RCC 7860 (cell line): ENCODE results near the gene DNAH9.
"Not testable (repeated sequence)": the region's sequence is repeated elsewhere in the genome, so short reads cannot be mapped to it uniquely, and the experiment has no call there.

ENCODE experiments used
- DNase-seq: peaks from one replicate; pipeline ENCODE4 v3.0.0-alpha.2; 2015; ENCODE audit warnings: low spot score
- FAIRE-seq: peaks from 2 replicates; lab custom pipeline; 2012; peaks lifted over from hg19 to GRCh38; lab: Jason Lieb, UNC

The DNAH9 gene

GRCh38 chr17:11900041-11900476 lies 301.8 kb downstream of the DNAH9 start:
- no peak for FAIRE-seq

DNA sequence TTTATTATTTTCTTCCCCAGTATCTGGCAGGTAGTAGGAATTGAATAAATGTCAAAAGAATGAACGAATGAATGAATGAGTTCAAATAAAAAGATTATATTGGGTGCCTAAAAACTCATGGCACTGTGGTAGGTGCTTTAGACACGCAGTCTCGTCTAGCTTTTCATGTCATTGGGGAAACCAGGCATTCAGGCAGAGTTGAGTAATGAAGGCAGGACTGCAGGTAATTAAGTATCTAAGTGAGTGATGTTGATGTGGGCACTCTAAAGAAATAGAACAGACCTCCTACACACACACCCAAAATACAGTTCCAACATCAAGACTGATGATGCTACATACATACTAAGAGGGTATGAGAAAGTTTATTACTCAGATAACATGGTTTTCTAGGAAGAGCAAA lies 302.4 kb downstream of the DNAH9 start:
- no peak for FAIRE-seq
- DNase-seq: no peak

More at GRCh38 chr17:11900041-11900476, 301.8 kb downstream of the DNAH9 start:
- no peak for DNase-seq

GRCh38 chr17:11901931-11902330 lies 303.7 kb downstream of the DNAH9 start:
- no peak for FAIRE-seq
- no peak for DNase-seq

- FAIRE-seq (no peak), DNase-seq (no peak)
These were observed 310.5 kb downstream of the DNAH9 start for GRCh38 chr17:11908711-11909146.

DNA sequence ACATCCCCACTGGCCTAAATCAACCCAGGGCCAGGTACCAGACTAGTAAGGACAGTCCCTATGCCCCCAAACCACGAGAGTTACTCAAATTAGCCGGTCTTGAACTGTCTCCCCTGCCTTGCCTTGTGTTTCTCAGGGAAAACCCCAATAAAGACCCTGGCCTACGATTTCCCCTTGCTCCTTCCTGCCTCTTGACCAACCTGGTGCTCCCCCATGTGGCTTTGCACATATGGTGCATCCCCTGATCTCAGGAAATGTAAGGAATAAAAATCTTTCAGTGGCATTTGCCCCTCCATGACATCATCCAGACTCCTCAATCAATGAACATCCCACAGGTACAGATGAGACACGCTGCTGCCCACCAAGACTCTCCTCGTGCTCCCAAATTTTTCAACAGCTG lies 311.1 kb downstream of the DNAH9 start:
- DNase-seq (no peak), FAIRE-seq (no peak)

DNA sequence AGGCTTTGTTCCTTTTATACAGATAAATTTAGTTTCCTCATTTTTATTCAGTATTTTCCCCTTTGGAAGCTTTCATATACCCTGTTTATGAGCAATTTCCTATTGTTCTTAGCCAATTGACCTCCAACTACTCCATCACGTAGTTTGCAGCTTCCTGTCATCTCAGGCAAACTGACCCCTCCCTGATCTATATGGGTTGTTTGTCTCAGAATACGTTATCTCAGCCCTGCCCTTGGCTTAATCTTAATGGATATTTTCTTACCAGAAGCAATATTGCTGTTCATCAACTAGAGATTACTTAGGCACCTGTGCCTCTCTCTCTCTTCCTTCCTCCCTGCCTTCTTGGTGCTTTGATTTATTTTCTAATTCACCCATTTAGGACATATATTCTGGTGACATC lies 317.8 kb downstream of the DNAH9 start:
- FAIRE-seq: no peak

GRCh38 chr17:11917415-11917814 lies 319.1 kb downstream of the DNAH9 start:
- FAIRE-seq (no peak), DNase-seq (no peak)

More for the DNA sequence above, 317.8 kb downstream of the DNAH9 start:
- DNase-seq: no peak

GRCh38 chr17:11921296-11921695 lies 323.0 kb downstream of the DNAH9 start:
- DNase-seq (no peak), FAIRE-seq (no peak)

DNA sequence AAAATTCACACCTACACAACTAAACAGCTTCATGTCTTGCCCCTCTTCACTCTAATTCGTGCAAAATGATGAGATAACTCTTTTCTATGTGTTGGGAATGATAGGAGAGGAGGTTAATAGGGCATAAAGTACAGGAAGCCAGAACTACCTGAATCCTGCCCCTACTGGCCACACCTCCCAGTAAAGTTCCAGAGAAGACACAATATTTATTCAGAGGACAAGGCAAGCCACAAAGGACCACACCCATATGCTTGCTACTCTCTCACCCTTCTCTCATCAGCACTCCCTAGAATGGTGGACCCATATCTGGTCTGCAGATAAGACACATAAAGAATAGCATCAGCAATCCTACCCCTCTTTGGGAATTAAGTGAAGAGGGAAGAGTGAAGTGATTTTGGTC lies 324.4 kb downstream of the DNAH9 start:
- no peak for DNase-seq
- no peak for FAIRE-seq

DNA sequence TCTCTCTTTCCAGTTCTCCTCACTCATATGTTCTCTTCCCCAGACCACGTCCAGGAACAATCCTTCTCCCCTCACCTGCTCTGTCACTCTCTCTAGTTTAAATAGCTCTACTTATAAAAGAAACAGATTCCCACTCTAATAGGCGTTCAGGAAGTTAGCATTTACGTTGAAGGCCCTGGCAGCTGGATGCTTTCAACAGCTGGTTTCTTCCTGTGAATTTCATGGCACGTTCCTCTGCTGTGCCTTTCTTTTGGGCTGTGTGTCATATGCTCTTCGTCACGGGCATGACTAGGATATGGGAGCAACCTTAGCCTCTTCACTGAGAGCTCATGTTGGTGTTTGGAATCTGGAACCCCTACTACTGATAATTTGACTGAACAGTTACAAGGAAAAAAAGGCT lies 325.8 kb downstream of the DNAH9 start:
- DNase-seq (no peak), FAIRE-seq (no peak)

DNA sequence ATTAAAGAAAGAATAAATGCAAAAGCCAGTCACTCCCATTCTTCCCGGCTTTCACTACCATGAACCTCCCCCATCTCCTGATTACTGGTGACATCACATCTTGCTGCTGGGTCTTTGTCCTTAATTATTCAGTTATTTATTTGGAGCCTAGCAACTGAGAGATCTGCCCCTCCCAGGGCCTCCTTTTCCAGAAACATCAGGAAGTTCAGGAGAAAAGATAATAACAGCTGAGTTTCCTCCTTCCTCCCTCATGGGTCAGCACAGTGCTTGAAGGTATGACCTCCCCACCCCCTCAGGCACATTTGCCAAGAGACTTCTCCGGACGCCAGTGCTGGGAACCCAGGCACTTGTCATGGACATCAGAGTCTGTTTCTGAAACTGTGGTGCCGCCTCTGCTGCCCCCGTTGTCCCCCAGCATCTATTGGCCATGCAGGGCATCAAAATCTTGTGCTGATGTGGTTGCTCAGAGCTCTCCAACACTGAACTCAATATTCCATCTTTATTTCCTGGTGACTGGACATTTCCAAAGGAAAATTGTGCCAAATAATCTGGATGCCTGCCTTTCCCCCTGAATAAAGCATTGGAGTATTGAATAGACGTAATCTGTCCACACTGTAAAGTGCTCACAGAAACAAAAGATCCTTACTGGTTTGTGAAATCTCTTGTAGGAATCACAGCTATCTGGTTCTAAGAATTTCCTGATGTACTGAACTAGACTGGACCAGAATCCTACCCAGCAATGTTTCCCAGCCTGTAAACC lies 327.2 kb downstream of the DNAH9 start:
- FAIRE-seq (no peak), DNase-seq (no peak)

GRCh38 chr17:11928436-11928835 lies 330.2 kb downstream of the DNAH9 start:
- DNase-seq (no peak), FAIRE-seq (no peak)

GRCh38 chr17:11932337-11932898 lies 334.1 kb downstream of the DNAH9 start:
- DNase-seq: no peak
- FAIRE-seq: no peak

DNA sequence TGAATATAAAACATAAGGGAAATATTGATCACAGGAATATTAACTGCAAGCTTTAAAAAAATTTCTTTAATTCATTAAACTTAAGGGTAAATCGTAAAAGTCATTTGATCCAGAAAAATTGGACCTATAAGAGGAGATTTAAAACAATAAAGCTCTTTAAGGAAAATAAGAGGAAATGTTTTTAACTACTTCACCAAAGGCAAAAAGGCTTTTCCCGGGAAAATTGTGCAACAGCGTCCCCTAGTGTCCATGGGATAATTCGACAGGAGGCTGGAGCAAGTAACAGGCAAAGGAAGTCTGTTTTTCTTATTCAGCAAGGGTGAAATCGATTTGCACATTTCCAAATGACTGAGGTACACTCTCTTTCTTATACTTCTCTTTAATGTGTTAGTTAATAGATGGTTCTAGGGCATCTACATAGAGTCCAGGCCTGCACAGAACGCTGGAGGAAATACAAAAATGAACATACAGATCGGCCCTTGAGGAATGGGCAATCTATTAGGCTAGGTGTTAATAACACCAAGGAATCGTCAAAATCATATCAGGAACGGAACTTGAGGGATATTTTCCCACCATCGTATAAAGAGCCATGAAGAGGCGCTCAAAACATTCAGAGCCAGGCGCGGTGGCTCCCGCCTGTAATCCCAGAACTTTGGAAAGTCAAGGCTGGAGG lies 337.6 kb downstream of the DNAH9 start:
- FAIRE-seq (no peak), DNase-seq (peak; percentile 23)

GRCh38 chr17:11940904-11941303 lies 342.6 kb downstream of the DNAH9 start:
- DNase-seq: no peak
- no peak for FAIRE-seq

GRCh38 chr17:11943086-11943485 lies 344.8 kb downstream of the DNAH9 start:
- DNase-seq, FAIRE-seq: not testable (repeated sequence)

DNA sequence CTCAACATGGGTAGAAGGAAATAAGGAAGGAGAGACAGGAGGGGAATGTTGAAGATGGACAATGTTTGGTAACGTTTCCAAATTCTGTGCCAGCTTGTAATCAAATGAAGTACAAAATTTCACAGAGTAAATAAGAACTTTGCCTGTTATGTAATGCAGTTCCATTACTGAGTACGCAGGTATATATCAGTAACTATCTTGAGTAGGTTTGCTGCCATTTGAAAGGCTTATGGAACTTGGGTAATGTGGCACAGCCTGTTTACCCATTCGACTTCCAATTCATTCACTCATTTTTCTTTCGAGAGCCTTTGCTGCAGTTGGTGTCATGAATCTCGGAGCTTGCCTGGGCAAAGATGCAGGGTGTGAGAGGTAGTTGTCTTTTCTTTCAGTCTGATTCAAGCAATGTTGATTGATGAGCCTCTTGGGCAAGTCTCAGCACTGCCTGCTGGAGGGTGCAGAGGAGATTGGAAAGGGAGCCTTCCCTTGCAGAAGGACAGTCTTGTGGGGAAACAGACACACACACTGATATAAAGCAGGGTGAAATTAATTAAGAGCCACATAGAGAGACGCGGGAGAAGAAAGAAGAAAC lies 345.6 kb downstream of the DNAH9 start:
- DNase-seq (no peak), FAIRE-seq (no peak)

DNA sequence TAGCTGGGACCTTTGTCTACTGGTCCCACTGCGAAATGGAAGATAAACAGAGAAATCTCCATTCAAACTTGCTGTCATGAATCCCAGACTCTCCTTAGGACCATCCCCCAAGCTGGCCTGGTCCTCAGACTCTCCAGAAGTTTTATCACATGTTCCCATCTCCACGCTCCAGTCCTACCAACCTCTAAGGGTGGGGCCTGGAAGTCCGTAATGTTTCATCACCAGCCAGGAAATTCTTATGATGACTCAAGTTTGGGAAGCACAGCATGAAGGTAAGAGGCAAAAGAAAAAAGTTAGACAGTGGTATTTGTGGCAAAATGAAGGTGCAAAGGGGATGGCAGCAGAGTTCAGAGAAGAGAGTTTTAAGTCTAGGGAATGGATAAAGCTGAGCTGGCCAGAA lies 346.3 kb downstream of the DNAH9 start:
- DNase-seq: no peak
- FAIRE-seq: no peak

DNA sequence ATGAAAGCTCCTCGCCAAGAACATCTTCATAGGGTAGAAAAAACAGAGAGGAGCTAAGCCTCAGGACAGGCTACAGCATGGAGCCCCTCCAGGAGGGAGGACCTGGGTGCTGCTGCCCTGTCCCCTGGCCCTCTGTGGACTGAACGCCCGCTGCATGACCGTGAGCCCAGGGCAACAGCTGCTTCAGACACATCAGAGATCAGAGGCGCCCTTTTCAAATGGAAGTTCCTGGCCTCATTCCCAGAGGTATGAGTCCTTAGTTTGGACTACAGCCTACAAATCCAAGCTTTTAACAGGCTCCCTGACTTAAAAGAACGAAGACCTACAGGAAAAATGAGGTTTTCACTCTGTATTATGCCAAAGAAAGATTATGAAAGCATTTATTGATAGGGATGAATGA lies 350.5 kb downstream of the DNAH9 start:
- no peak for FAIRE-seq
- no peak for DNase-seq

- not testable (repeated sequence) for DNase-seq
These were observed 351.3 kb downstream of the DNAH9 start for GRCh38 chr17:11949571-11949970.

DNA sequence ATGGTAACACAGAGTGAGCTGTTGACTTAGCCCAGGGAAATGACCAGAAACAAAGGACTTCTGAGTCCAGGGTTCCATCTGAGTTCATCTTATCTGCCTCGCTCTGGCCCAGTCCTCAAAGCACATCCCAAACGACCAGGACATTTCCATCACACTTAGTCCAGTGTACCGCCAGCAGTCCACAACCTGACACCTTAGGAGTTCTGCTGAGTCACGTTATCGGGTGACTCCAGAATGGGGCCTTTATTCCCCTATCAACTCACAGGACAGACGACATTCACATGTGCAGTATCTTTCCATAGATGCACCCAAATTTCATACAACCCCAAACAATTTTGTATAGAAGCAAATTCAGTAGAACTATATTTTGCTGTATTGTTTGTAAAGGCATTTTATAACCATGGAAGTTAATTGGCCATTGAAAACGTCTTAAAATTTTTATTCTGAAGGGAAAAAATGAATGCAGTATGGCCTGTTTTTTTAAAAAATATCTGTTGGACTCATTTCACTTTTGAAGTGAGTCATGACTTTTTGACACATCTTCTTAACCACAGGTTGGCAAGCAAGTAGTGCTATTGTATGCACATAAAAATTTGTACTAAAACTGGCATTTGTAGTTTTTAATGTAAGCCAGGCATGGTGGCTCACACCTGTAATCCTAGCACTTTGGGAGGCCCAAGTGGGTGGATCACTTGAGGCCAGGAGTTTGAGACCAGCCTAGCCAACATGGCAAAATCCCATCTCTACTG lies 352.7 kb downstream of the DNAH9 start:
- FAIRE-seq: no peak

More at GRCh38 chr17:11949571-11949970, 351.3 kb downstream of the DNAH9 start:
- FAIRE-seq: not testable (repeated sequence)

More for the DNA sequence above, 352.7 kb downstream of the DNAH9 start:
- DNase-seq: no peak
